Mammary epithelial cell (primary cell): ENCODE measurements around the gene PNPO.

Experiments used
- CTCF ChIP-seq, 2 donors: IDR thresholded peaks in 1 of 2; conservative IDR thresholded peaks in 1 of 2; 2 replicates each; pipeline ENCODE4 v1.5.1; 2011 to 2012; ENCODE audit warnings: inconsistent platforms in 2 of 2, low read length in 2 of 2, mild to moderate bottlenecking in 2 of 2, control low read depth in 1 of 2, low read depth in 1 of 2; ENCODE audit not compliant: insufficient read depth in 1 of 2; ENCODE audit errors: extremely low read depth in 1 of 2
- EZH2 ChIP-seq: IDR thresholded peaks from 2 replicates; pipeline ENCODE4 v1.6.1; 2012; ENCODE audit warnings: low read length, inconsistent platforms, borderline replicate concordance

- TF ChIP-seq EZH2 (no peak), CTCF (conservative IDR thresholded peaks at IDR 0.05 in 1 of 2, IDR thresholded peaks at IDR 0.05 in 1 of 2; ENCODE audit: extremely low read depth in 1 of 2, insufficient read depth in 1 of 2, low read depth in 1 of 2, low read length in 2 of 2) (no peak)
These were observed 48.3 kb downstream of the PNPO start for GRCh38 chr17:47989700-47990099.
